ENCODE results near the gene LIN28A. TPM values are rescaled to one million over a fixed set of nuclear protein-coding genes. Genes with fewer than 3 reads are reported as not detected.

LIN28A gene
- total and polyA plus RNA-seq, 10 of the 15 experiments (the other 5 are each of a cell fraction or from before 2014, with no cell fraction given): 0.13 to 0.59 (median 0.30) TPM; not detected in 7

DNA sequence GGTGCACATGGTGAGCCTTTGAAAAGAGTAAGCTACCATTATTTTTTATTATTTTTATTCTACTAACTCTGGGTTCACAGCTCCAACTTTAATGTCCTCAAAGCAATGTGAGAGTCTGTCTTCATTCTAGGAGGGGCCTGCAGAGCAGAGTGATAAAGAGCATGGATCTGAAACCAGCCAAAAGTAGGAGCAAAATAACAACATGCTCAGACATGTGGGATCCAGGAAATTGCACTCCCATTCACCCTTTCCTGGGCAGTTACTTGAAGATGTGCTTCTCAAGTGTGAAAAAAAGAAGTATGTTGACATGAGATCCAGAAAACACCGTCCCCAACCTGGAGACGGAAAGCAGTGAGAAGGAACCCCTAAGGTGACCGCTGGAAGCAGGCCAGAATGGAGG, 8.7 kb upstream of the LIN28A start:
- Histone ChIP-seq H3K4me1 (ENCODE audit: control insufficient read depth, insufficient read depth, low read length) (no peaks in the 10 kb centered on the region), H3K36me3 (ENCODE audit: control insufficient read depth in 2 of 2, insufficient read depth in 2 of 2, low read length in 1 of 2) (no peaks in the 10 kb centered on the region), H3K4me2 (ENCODE audit: control insufficient read depth, insufficient read depth) (no peak overlapping the region), H2AFZ (ENCODE audit: control insufficient read depth, low read depth, low read length) (no peak overlapping the region), H3K4me3 (no peak overlapping the region), H3K27ac (ENCODE audit: control insufficient read depth, insufficient read depth) (no peak overlapping the region), H4K20me1 (ENCODE audit: control insufficient read depth, insufficient read depth) (no peaks in the 10 kb centered on the region), H3K79me2 (ENCODE audit: control insufficient read depth, insufficient read depth, low read length) (no peaks in the 10 kb centered on the region), H3K9ac (ENCODE audit: control insufficient read depth, insufficient read depth, low read length) (no peak overlapping the region), H3K9me3 (replicated peaks; ENCODE audit: control insufficient read depth, insufficient read depth, low read length) (no peaks in the 10 kb centered on the region), H3K27me3 (replicated peaks in 1 of 2; ENCODE audit: control insufficient read depth in 2 of 2, insufficient read depth in 2 of 2, low read length in 1 of 2) (no peaks in the 10 kb centered on the region)
- ATAC-seq: no peak
- in situ Hi-C loops (cut with MboI): no loop called here
- no peak for DNase-seq (ENCODE audit: low read depth, low spot score)
- RAD21 ChIA-PET (ENCODE audit: unreplicated experiment): no interaction called here
- 2% methylated on average over 3 of the region's 3 CpGs for WGBS (ENCODE audit: insufficient coverage, insufficient replicate concordance, low lambda C conversion rate, missing lambda C conversion rate)
- no peak for FAIRE-seq
- SMC1A ChIA-PET (ENCODE audit: uncharacterized antibody, unreplicated experiment): no interaction called here
- intact Hi-C loops (cut with micrococcal nuclease; ENCODE audit: unreplicated experiment): no loop called here
- TF ChIP-seq RELA (IDR thresholded peaks at IDR 0.05; ENCODE audit: borderline replicate concordance, partially characterized antibody) (no peak), PAX8 (IDR thresholded peaks at IDR 0.05) (no peak), CHD1 (IDR thresholded peaks at IDR 0.05; ENCODE audit: low read depth, low read length) (no peak), ZNF217 (IDR thresholded peaks at IDR 0.05) (no peak), MTA3 (IDR thresholded peaks at IDR 0.05; ENCODE audit: borderline replicate concordance, low read length) (no peak)
- TF ChIP-seq, protein P1, sequence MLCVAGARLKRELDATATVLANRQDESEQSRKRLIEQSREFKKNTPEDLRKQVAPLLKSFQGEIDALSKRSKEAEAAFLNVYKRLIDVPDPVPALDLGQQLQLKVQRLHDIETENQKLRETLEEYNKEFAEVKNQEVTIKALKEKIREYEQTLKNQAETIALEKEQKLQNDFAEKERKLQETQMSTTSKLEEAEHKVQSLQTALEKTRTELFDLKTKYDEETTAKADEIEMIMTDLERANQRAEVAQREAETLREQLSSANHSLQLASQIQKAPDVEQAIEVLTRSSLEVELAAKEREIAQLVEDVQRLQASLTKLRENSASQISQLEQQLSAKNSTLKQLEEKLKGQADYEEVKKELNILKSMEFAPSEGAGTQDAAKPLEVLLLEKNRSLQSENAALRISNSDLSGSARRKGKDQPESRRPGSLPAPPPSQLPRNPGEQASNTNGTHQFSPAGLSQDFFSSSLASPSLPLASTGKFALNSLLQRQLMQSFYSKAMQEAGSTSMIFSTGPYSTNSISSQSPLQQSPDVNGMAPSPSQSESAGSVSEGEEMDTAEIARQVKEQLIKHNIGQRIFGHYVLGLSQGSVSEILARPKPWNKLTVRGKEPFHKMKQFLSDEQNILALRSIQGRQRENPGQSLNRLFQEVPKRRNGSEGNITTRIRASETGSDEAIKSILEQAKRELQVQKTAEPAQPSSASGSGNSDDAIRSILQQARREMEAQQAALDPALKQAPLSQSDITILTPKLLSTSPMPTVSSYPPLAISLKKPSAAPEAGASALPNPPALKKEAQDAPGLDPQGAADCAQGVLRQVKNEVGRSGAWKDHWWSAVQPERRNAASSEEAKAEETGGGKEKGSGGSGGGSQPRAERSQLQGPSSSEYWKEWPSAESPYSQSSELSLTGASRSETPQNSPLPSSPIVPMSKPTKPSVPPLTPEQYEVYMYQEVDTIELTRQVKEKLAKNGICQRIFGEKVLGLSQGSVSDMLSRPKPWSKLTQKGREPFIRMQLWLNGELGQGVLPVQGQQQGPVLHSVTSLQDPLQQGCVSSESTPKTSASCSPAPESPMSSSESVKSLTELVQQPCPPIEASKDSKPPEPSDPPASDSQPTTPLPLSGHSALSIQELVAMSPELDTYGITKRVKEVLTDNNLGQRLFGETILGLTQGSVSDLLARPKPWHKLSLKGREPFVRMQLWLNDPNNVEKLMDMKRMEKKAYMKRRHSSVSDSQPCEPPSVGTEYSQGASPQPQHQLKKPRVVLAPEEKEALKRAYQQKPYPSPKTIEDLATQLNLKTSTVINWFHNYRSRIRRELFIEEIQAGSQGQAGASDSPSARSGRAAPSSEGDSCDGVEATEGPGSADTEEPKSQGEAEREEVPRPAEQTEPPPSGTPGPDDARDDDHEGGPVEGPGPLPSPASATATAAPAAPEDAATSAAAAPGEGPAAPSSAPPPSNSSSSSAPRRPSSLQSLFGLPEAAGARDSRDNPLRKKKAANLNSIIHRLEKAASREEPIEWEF (IDR thresholded peaks at IDR 0.05; ENCODE audit: insufficient replicate concordance, low read depth, low read length): no peak
- TF ChIP-seq, protein P2, sequence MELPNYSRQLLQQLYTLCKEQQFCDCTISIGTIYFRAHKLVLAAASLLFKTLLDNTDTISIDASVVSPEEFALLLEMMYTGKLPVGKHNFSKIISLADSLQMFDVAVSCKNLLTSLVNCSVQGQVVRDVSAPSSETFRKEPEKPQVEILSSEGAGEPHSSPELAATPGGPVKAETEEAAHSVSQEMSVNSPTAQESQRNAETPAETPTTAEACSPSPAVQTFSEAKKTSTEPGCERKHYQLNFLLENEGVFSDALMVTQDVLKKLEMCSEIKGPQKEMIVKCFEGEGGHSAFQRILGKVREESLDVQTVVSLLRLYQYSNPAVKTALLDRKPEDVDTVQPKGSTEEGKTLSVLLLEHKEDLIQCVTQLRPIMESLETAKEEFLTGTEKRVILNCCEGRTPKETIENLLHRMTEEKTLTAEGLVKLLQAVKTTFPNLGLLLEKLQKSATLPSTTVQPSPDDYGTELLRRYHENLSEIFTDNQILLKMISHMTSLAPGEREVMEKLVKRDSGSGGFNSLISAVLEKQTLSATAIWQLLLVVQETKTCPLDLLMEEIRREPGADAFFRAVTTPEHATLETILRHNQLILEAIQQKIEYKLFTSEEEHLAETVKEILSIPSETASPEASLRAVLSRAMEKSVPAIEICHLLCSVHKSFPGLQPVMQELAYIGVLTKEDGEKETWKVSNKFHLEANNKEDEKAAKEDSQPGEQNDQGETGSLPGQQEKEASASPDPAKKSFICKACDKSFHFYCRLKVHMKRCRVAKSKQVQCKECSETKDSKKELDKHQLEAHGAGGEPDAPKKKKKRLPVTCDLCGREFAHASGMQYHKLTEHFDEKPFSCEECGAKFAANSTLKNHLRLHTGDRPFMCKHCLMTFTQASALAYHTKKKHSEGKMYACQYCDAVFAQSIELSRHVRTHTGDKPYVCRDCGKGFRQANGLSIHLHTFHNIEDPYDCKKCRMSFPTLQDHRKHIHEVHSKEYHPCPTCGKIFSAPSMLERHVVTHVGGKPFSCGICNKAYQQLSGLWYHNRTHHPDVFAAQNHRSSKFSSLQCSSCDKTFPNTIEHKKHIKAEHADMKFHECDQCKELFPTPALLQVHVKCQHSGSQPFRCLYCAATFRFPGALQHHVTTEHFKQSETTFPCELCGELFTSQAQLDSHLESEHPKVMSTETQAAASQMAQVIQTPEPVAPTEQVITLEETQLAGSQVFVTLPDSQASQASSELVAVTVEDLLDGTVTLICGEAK (IDR thresholded peaks at IDR 0.05; ENCODE audit: borderline replicate concordance): no peak
- BruUV-seq (replicated peaks): no TSS peak
- POLR2A ChIA-PET: no interaction called here
- CTCF ChIA-PET: interaction anchor here (2.7 kb wide), 1 partner anchor 16 kb away, joined by 16 read pairs; no protein-coding TSS in a partner anchor
